ENCODE results near the gene DNTTIP2. TPM values are rescaled to one million over a fixed set of nuclear protein-coding genes. Genes with fewer than 3 reads are reported as not detected.
A peak's percentile ranks its signal among the peaks of the same experiment; 100 is the strongest.

DNTTIP2 gene
- total and polyA plus RNA-seq, 7 experiments from 2014 or later: 51.8 to 86.4 (median 78.2) TPM

DNA sequence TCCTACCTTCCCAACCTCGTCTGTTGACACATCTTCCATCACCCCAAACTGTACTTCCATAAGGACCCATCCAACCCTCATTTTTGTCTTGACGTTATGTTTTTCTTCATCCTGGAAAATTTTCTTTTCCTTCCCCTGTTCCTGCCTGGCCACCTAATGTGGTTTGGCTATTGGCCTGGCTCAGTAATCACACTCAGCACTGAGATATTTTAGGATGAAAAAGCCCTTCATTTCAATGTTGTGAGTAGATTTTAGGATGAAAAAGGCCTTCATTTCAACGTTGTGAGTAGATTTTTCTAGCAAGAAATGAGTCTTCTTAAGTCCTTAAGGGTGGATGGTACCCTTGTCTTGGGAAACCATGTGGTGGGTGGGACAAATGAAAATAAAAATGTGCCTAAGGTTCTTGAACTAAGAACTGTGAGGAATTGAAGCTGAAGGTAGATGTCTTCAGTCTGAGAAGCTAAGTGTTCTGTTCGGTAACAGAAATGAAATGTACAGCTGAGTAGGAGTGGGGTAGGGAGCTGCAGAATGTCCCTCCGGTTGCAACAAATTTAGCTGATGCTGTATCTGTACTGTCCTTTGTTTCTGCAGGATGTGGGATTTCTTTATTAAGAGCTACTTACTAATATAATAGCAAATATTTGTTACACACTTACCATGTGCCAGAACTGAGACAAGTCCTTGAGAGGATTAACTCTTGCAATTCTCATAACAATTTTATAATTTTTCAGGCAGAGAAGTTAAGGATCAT is 36.1 kb downstream of the DNTTIP2 start:
- POLR2A ChIA-PET: interaction anchor here (0.6 kb wide), 1 partner anchor 18 kb away, joined by 3 read pairs; no protein-coding TSS in a partner anchor
- DNase-seq (no peak), ATAC-seq (no peak)
- Histone ChIP-seq H3K4me3 (ENCODE audit: low read length) (no peak overlapping the region), H3K4me1 (ENCODE audit: control insufficient read depth in 2 of 2, insufficient read depth in 2 of 2, low read length in 2 of 2) (peaks cover 4 to 16% of the 10 kb centered on the region in 2 donors), H3K36me3 (ENCODE audit: control insufficient read depth in 2 of 3, insufficient read depth in 3 of 3, low read length in 3 of 3) (no peaks in the 10 kb centered on the region), H3K27ac (ENCODE audit: low read depth, low read length) (no peak overlapping the region), H3K27me3 (ENCODE audit: control insufficient read depth in 2 of 2, insufficient read depth in 2 of 2, low read length in 2 of 2) (no peaks in the 10 kb centered on the region), H3K9me3 (ENCODE audit: control insufficient read depth in 2 of 3, low read length in 3 of 3) (no peaks in the 10 kb centered on the region)
- Mint-ChIP-seq H3K27me3 (peaks cover 0 to 10% (median 0%) of the 10 kb centered on the region in 5 donors), H3K9me3 (peaks cover 0 to 14% (median 0%) of the 10 kb centered on the region in 11 donors), H3K27ac (peak overlapping the region in 4 of 9 donors; percentile 40 to 99 (median 60)), H3K36me3 (peaks cover 0 to 7% (median 0%) of the 10 kb centered on the region in 5 donors), H3K4me1 (peaks cover 9 to 26% (median 18%) of the 10 kb centered on the region in 7 donors), H3K4me3 (no peak overlapping the region)
- intact Hi-C loops (cut with micrococcal nuclease): loop anchor here (5.0 to 10.0 kb wide), 3 partner anchors 541 to 1358 kb away; partner anchors contain the start of gene GFI1 (in 1 of the 2)
- CTCF ChIA-PET: interaction anchor here (0.8 to 3.7 kb wide), 5 partner anchors 30 to 538 kb away, joined by 4 to 59 read pairs (median 8); no protein-coding TSS in a partner anchor

DNA sequence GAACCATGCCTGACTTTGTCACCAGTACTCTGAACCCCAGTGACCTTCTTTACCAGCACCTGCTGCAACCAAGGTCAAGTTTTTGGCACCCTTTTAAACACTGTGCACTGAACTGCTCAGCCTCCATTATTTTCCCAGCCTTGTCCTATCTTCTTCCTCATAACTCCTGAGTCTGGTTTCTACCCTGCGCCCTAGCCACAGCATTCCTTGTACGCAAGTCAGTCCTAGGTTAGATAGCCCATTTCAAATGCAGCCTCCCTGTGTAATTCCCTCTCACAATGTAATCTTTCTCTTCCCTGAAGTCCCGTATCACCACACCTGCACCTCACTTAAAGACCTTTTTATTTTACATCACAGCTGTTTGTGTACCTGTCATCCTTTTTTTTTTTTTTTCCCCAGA is 37.2 kb downstream of the DNTTIP2 start:
- Mint-ChIP-seq H3K4me3 (no peak overlapping the region), H3K27me3 (peaks cover 0 to 5% (median 0%) of the 10 kb centered on the region in 5 donors), H3K9me3 (peaks cover 0 to 7% (median 0%) of the 10 kb centered on the region in 11 donors), H3K36me3 (peaks cover 0 to 4% (median 0%) of the 10 kb centered on the region in 5 donors), H3K4me1 (peaks cover 12 to 19% (median 17%) of the 10 kb centered on the region in 7 donors), H3K27ac (peak overlapping the region in 3 of 9 donors; percentile 39 to 71 (median 40))
- no peak overlapping the region for H3K27ac ChIP-seq (ENCODE audit: low read depth, low read length)
- no peaks in the 10 kb centered on the region for H3K36me3 ChIP-seq (ENCODE audit: control insufficient read depth in 2 of 3, insufficient read depth in 3 of 3, low read length in 3 of 3)
- CTCF ChIA-PET: interaction anchor here (0.6 to 3.7 kb wide), 5 partner anchors 9 to 212 kb away, joined by 3 to 59 read pairs (median 3); no protein-coding TSS in a partner anchor
- intact Hi-C loops (cut with micrococcal nuclease): loop anchor here (5.0 to 10.0 kb wide), 3 partner anchors 539 to 1357 kb away; partner anchors contain the start of gene GFI1 (in 1 of the 2)
- ATAC-seq: no peak
- H3K4me3 ChIP-seq (ENCODE audit: low read length): no peak overlapping the region
- H3K9me3 ChIP-seq (ENCODE audit: control insufficient read depth in 2 of 3, low read length in 3 of 3): no peaks in the 10 kb centered on the region
- H3K27me3 ChIP-seq (ENCODE audit: control insufficient read depth in 2 of 2, insufficient read depth in 2 of 2, low read length in 2 of 2): no peaks in the 10 kb centered on the region
- POLR2A ChIA-PET: no interaction called here
- DNase-seq: no peak
- peaks cover 4 to 16% of the 10 kb centered on the region in 2 donors for H3K4me1 ChIP-seq (ENCODE audit: control insufficient read depth in 2 of 2, insufficient read depth in 2 of 2, low read length in 2 of 2)

DNA sequence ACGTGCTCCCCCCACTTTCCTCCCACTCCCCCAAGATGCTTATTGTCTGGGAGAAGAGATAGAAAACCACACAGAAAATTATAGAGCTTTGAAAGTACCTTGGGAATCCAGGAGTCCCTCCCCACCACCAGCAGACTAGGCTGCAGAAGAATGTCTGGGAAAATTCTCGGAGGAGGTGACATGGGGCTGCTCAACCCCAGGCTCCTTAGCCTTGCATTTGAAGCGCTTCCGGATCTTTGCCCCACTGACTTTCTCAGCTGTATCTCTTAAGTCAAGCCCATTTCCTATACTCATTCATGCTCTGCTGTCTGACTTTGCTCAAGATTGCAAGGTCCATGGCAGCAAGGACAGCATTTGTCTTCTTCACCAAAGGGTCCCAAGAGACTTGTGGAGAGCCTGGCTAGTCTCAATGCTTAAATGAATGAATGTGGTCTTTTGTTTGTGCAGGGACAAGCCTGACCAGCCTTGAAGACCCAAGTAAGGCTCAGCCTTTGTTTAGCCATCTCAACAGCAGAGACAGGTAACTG is 38.0 kb downstream of the DNTTIP2 start:
- H3K4me1 ChIP-seq (ENCODE audit: control insufficient read depth in 2 of 2, insufficient read depth in 2 of 2, low read length in 2 of 2): peaks cover 4 to 16% of the 10 kb centered on the region in 2 donors
- no peak overlapping the region for H3K4me3 Mint-ChIP-seq
- peaks cover 0 to 5% (median 0%) of the 10 kb centered on the region in 5 donors for H3K27me3 Mint-ChIP-seq
- DNase-seq (no peak), ATAC-seq (no peak)
- no peak overlapping the region for H3K27ac Mint-ChIP-seq
- ChIA-PET CTCF (interaction anchor here (0.8 kb wide), 1 partner anchor 212 kb away, joined by 5 read pairs; no protein-coding TSS in a partner anchor), POLR2A (interaction anchor here (0.8 kb wide), 1 partner anchor 212 kb away, joined by 3 read pairs; no protein-coding TSS in a partner anchor)
- no peaks in the 10 kb centered on the region for H3K9me3 ChIP-seq (ENCODE audit: control insufficient read depth in 2 of 3, low read length in 3 of 3)
- H3K27me3 ChIP-seq (ENCODE audit: control insufficient read depth in 2 of 2, insufficient read depth in 2 of 2, low read length in 2 of 2): no peaks in the 10 kb centered on the region
- H3K4me1 Mint-ChIP-seq: peaks cover 12 to 18% (median 17%) of the 10 kb centered on the region in 7 donors
- peaks cover 0 to 3% (median 0%) of the 10 kb centered on the region in 11 donors for H3K9me3 Mint-ChIP-seq
- no peak overlapping the region for H3K4me3 ChIP-seq (ENCODE audit: low read length)
- H3K36me3 ChIP-seq (ENCODE audit: control insufficient read depth in 2 of 3, insufficient read depth in 3 of 3, low read length in 3 of 3): no peaks in the 10 kb centered on the region
- intact Hi-C loops (cut with micrococcal nuclease): loop anchor here (5.0 to 10.0 kb wide), 3 partner anchors 539 to 1356 kb away; partner anchors contain the start of gene GFI1 (in 1 of the 2)
- H3K27ac ChIP-seq (ENCODE audit: low read depth, low read length): no peak overlapping the region
- H3K36me3 Mint-ChIP-seq: peaks cover 0 to 4% (median 0%) of the 10 kb centered on the region in 5 donors

DNA sequence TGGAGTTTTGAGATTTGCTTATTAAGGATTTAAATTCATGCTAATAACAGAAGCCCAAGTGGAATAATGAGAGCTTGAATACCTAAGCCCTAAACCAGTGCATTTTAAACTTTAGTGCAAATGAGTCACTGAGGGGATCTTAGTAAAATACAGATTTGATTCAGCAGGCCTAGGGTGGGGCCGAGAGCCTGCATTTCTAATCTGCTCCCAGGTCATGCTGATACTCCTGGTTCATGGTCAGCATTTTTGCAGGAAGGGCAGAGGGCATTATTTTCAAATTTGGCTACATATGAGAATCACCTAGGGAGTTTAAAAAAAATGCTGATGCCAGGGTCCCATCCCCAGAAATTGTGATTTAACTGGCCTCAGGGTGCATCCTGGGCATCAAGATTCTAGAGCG is 39.3 kb downstream of the DNTTIP2 start:
- Histone ChIP-seq H3K27me3 (ENCODE audit: control insufficient read depth in 2 of 2, insufficient read depth in 2 of 2, low read length in 2 of 2) (no peaks in the 10 kb centered on the region), H3K4me3 (ENCODE audit: low read length) (no peak overlapping the region), H3K27ac (ENCODE audit: low read depth, low read length) (no peak overlapping the region), H3K9me3 (ENCODE audit: control insufficient read depth in 2 of 3, low read length in 3 of 3) (no peaks in the 10 kb centered on the region), H3K36me3 (ENCODE audit: control insufficient read depth in 2 of 3, insufficient read depth in 3 of 3, low read length in 3 of 3) (no peaks in the 10 kb centered on the region), H3K4me1 (ENCODE audit: control insufficient read depth in 2 of 2, insufficient read depth in 2 of 2, low read length in 2 of 2) (peaks cover 0 to 8% of the 10 kb centered on the region in 2 donors)
- Mint-ChIP-seq H3K4me1 (peaks cover 6 to 12% (median 6%) of the 10 kb centered on the region in 7 donors), H3K4me3 (no peak overlapping the region), H3K27ac (peak overlapping the region in 1 of 9 donors; percentile 11), H3K27me3 (peaks cover 0 to 5% (median 3%) of the 10 kb centered on the region in 5 donors), H3K36me3 (peaks cover 3 to 6% (median 3%) of the 10 kb centered on the region in 5 donors), H3K9me3 (peaks cover 0 to 5% (median 2%) of the 10 kb centered on the region in 11 donors)
- POLR2A ChIA-PET: no interaction called here
- intact Hi-C loops (cut with micrococcal nuclease): loop anchor here (5.0 to 10.0 kb wide), 3 partner anchors 537 to 1355 kb away; partner anchors contain the start of gene GFI1 (in 1 of the 2)
- CTCF ChIA-PET: no interaction called here
- ATAC-seq (no peak), DNase-seq (no peak)

DNA sequence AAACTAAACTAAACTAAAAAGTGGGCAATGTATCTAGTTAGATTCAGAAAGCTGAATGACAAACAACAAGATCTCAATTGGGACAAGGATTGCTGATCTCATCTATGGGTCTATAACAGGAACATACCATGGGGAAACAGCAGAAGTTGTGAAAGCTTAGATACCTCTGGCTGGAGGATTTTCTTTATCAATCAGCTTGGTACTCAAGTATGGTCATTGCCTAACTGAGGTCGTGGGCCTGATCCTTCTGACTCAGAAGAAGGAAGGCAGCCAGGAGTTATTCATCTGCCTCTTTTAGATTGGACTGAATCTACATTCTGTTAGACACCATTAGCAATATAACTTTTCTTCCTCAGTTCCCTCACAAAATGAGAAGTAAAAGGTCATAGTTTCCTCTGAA is 39.7 kb downstream of the DNTTIP2 start:
- H3K27ac ChIP-seq (ENCODE audit: low read depth, low read length): no peak overlapping the region
- peaks cover 1 to 8% (median 6%) of the 10 kb centered on the region in 11 donors for H3K9me3 Mint-ChIP-seq
- H3K36me3 ChIP-seq (ENCODE audit: control insufficient read depth in 2 of 3, insufficient read depth in 3 of 3, low read length in 3 of 3): no peaks in the 10 kb centered on the region
- DNase-seq: no peak
- peaks cover 0 to 5% (median 3%) of the 10 kb centered on the region in 5 donors for H3K27me3 Mint-ChIP-seq
- H3K27ac Mint-ChIP-seq: no peak overlapping the region
- H3K27me3 ChIP-seq (ENCODE audit: control insufficient read depth in 2 of 2, insufficient read depth in 2 of 2, low read length in 2 of 2): no peaks in the 10 kb centered on the region
- peak; percentile 44 for ATAC-seq
- H3K4me1 ChIP-seq (ENCODE audit: control insufficient read depth in 2 of 2, insufficient read depth in 2 of 2, low read length in 2 of 2): peaks cover 0 to 4% of the 10 kb centered on the region in 2 donors
- no peak overlapping the region for H3K4me3 Mint-ChIP-seq
- H3K4me1 Mint-ChIP-seq: peaks cover 2 to 7% (median 3%) of the 10 kb centered on the region in 7 donors
- H3K4me3 ChIP-seq (ENCODE audit: low read length): no peak overlapping the region
- ChIA-PET POLR2A (no interaction called here), CTCF (no interaction called here)
- peaks cover 3 to 11% (median 7%) of the 10 kb centered on the region in 5 donors for H3K36me3 Mint-ChIP-seq
- no peaks in the 10 kb centered on the region for H3K9me3 ChIP-seq (ENCODE audit: control insufficient read depth in 2 of 3, low read length in 3 of 3)
- intact Hi-C loops (cut with micrococcal nuclease): no loop called here

DNA sequence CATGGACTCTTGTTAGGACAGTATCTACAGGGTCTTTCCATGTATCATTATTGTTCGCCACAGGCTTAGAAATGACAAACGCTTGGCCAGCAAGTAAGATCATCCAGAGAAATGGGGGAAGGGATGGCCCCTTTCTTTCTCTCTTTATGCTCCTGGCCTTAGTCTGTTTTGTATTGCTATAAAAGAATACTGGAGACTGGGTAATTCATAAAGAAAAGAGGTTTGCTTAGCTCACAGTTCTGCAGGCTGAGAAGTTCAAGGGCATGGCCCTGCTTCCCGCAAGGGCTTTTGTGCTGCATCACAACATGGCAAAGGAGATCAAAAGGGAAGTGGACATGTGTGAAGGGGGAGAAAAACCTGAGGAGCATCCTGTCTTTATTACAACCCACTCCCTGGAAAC is 41.0 kb downstream of the DNTTIP2 start:
- Mint-ChIP-seq H3K4me1 (peaks cover 0 to 6% (median 0%) of the 10 kb centered on the region in 7 donors), H3K9me3 (peaks cover 5 to 17% (median 12%) of the 10 kb centered on the region in 11 donors), H3K27ac (no peak overlapping the region), H3K36me3 (peaks cover 8 to 16% (median 12%) of the 10 kb centered on the region in 5 donors), H3K27me3 (peaks cover 0 to 5% (median 3%) of the 10 kb centered on the region in 5 donors), H3K4me3 (no peak overlapping the region)
- H3K4me3 ChIP-seq (ENCODE audit: low read length): no peak overlapping the region
- CTCF ChIA-PET: no interaction called here
- H3K27me3 ChIP-seq (ENCODE audit: control insufficient read depth in 2 of 2, insufficient read depth in 2 of 2, low read length in 2 of 2): no peaks in the 10 kb centered on the region
- H3K9me3 ChIP-seq (ENCODE audit: control insufficient read depth in 2 of 3, low read length in 3 of 3): peaks cover 0 to 4% (median 0%) of the 10 kb centered on the region in 3 experiments
- intact Hi-C loops (cut with micrococcal nuclease): no loop called here
- H3K27ac ChIP-seq (ENCODE audit: low read depth, low read length): no peak overlapping the region
- no peaks in the 10 kb centered on the region for H3K4me1 ChIP-seq (ENCODE audit: control insufficient read depth in 2 of 2, insufficient read depth in 2 of 2, low read length in 2 of 2)
- H3K36me3 ChIP-seq (ENCODE audit: control insufficient read depth in 2 of 3, insufficient read depth in 3 of 3, low read length in 3 of 3): no peaks in the 10 kb centered on the region
- ATAC-seq (no peak), DNase-seq (no peak)
- POLR2A ChIA-PET: no interaction called here

Measured in naive thymus-derived CD4-positive, alpha-beta T cell (primary cell).